Keratinocyte (primary cell): ENCODE results near the gene SDK1. TPM values are rescaled to one million over a fixed set of nuclear protein-coding genes. Genes with fewer than 3 reads are reported as not detected.

Experiments
- DNase-seq: peaks from one replicate; pipeline ENCODE4 v3.0.0-alpha.2; 2011; ENCODE audit warnings: low read depth, missing footprints, low spot score
- FAIRE-seq: peaks from 2 replicates; lab custom pipeline; 2011; peaks lifted over from hg19 to GRCh38; lab: Jason Lieb, UNC
- H2AFZ ChIP-seq: 2 replicates; pipeline ENCODE4 v1.6.0; 2012; ENCODE audit warnings: low read length, control low read depth, inconsistent platforms; ENCODE audit not compliant: control insufficient read depth
- H3K27ac ChIP-seq: 2 replicates; pipeline ENCODE4 v1.5.1; 2011; ENCODE audit warnings: low read length; ENCODE audit not compliant: control insufficient read depth, insufficient read depth
- H3K27me3 ChIP-seq: 3 replicates; pipeline ENCODE4 v1.6.0; 2011; ENCODE audit warnings: low read length; ENCODE audit not compliant: control insufficient read depth, insufficient read depth; ENCODE audit errors: extremely low read depth
- H3K36me3 ChIP-seq, 2 experiments: 2 replicates in 1 of 2; 3 replicates in 1 of 2; pipeline ENCODE4 v1.5.1; 2011; ENCODE audit warnings: low read length in 2 of 2, mild to moderate bottlenecking in 1 of 2; ENCODE audit not compliant: control insufficient read depth in 2 of 2, insufficient read depth in 2 of 2; ENCODE audit errors: extremely low read depth in 1 of 2
- H3K4me1 ChIP-seq: 3 replicates; pipeline ENCODE4 v1.5.1; 2011; ENCODE audit warnings: low read length; ENCODE audit not compliant: control insufficient read depth, insufficient read depth; ENCODE audit errors: extremely low read depth
- H3K4me2 ChIP-seq: 3 replicates; pipeline ENCODE4 v1.6.0; 2011; ENCODE audit warnings: low read depth, low read length; ENCODE audit not compliant: control insufficient read depth, insufficient read depth; ENCODE audit errors: extremely low read depth
- H3K4me3 ChIP-seq, 3 experiments: fragments of 200-600 bp in 1 of 3; sonication (generic) in 1 of 3; 2 replicates in 2 of 3; 3 replicates in 1 of 3; pipeline ENCODE4 v1.5.1; 2011 to 2016; ENCODE audit warnings: low read length in 3 of 3, mild to moderate bottlenecking in 3 of 3, control low read depth in 2 of 3, inconsistent platforms in 1 of 3, low read depth in 1 of 3, mixed read lengths in 1 of 3, mixed run types in 1 of 3, moderate library complexity in 1 of 3; ENCODE audit not compliant: control insufficient read depth in 2 of 3, insufficient read depth in 2 of 3; ENCODE audit errors: extremely low read depth in 1 of 3
- H3K79me2 ChIP-seq: 2 replicates; pipeline ENCODE4 v1.6.0; 2012; ENCODE audit warnings: low read length; ENCODE audit not compliant: control insufficient read depth, insufficient read depth
- H3K9ac ChIP-seq: 3 replicates; pipeline ENCODE4 v1.6.0; 2011; ENCODE audit warnings: low read length; ENCODE audit not compliant: control insufficient read depth, insufficient read depth; ENCODE audit errors: extremely low read depth
- H3K9me1 ChIP-seq: 3 replicates; pipeline ENCODE4 v1.6.0; 2011; ENCODE audit warnings: low read length; ENCODE audit not compliant: control insufficient read depth, insufficient read depth; ENCODE audit errors: extremely low read depth
- H3K9me3 ChIP-seq: 2 replicates; pipeline ENCODE4 v1.5.1; 2012; ENCODE audit warnings: low read depth, low read length; ENCODE audit not compliant: control insufficient read depth
- H4K20me1 ChIP-seq: 3 replicates; pipeline ENCODE4 v1.6.0; 2011; ENCODE audit warnings: low read length; ENCODE audit not compliant: control insufficient read depth, insufficient read depth; ENCODE audit errors: extremely low read depth
- EZH2 ChIP-seq: IDR thresholded peaks from one replicate; pipeline ENCODE4 v1.6.1; 2012; ENCODE audit warnings: inconsistent platforms, mild to moderate bottlenecking, low read length, moderate library complexity
- dilution Hi-C: fragments of 300-500 bp; cut with MboI; formaldehyde crosslinking; loops from one replicate; pipeline ENCODE4 v1.7.0; 2020; ENCODE audit warnings: low sequenced_read_pairs; ENCODE audit not compliant: extremely low pct_ligation_motif_present
- polyA plus RNA-seq, 5 experiments: library from polyadenylated mRNA; depleted of rRNA in 3 of 5; stranded (reverse) in 3 of 5; stranded (forward) in 1 of 5; unstranded in 1 of 5; fragments of >200 nt; gene quantifications; 1 replicate in 1 of 5; 2 replicates in 3 of 5; 3 replicates in 1 of 5; pipeline versions ENCODE4 v1.2.1 to v1.2.3, GENCODE V29; 2011 to 2012; ENCODE audit warnings: missing spikeins in 2 of 5, low read depth in 1 of 5, low replicate concordance in 1 of 5
- TF ChIP-seq, protein P1 (sequence below), 3 experiments: IDR thresholded peaks in 1 of 3; conservative IDR thresholded peaks in 1 of 3; optimal IDR thresholded peaks in 1 of 3; 2 replicates in 2 of 3; 3 replicates in 1 of 3; pipeline versions ENCODE3 to v1.5.1; 2011; ENCODE audit warnings: low read length in 3 of 3, mild to moderate bottlenecking in 3 of 3, moderate library complexity in 2 of 3, control low read depth in 1 of 3, inconsistent platforms in 1 of 3; ENCODE audit not compliant: insufficient read depth in 2 of 3; ENCODE audit errors: extremely low read depth in 1 of 3

The SDK1 gene
- polyA plus RNA-seq, 1 donor (not counting 4 experiments of a cell fraction or from before 2014, with no cell fraction given): 0.66 TPM

DNA sequence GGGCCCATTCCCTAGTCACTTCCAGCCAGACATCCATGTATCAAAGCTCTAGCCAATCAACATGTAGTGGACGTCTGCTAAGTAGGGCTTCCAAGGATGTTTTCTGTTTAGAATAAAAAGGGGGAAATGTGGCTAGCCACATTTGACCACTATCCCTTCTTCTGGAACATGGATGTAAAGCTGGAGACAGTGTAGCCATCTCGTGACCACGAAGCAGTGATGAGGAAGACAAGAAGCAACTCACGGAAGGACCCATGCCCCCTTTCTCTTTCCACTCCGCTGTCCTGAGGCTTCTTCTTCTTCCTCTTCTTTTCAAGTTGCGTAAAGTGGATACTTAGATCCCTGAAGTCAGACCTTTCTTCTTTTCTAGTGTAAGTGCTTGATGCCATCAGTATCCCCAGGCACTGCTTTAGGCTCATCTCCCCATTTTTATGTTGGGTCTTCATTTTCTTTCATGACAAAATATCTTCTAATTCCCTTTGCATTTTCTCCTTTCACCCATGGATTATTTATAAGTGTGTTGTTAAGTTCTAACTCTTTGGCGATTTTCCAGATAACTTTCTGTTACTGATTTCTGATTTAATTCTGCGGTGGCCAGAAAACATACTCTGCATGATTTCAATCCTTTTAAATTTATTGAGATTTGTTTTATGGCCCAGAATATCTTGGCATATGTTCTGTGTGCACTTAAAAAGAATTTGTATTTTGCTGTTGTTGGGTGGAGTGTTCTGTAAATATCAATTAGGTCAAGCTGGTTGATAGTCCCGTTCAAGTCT is 594.5 kb downstream of the SDK1 start:
- H3K9me1 ChIP-seq: no peaks in the 10 kb centered on the region
- H3K27ac ChIP-seq: no peak overlapping the region
- peaks cover 4% of the 10 kb centered on the region for H3K27me3 ChIP-seq
- FAIRE-seq (no peak), DNase-seq (no peak)
- peaks cover 15% of the 10 kb centered on the region for H3K4me1 ChIP-seq
- peaks cover 0 to 1% of the 10 kb centered on the region in 2 experiments for H3K36me3 ChIP-seq
- H3K4me2 ChIP-seq: no peak overlapping the region
- no peak overlapping the region for H3K9ac ChIP-seq
- H3K79me2 ChIP-seq: no peaks in the 10 kb centered on the region
- H4K20me1 ChIP-seq: no peaks in the 10 kb centered on the region
- dilution Hi-C loops: no loop called here
- TF ChIP-seq, protein P1, sequence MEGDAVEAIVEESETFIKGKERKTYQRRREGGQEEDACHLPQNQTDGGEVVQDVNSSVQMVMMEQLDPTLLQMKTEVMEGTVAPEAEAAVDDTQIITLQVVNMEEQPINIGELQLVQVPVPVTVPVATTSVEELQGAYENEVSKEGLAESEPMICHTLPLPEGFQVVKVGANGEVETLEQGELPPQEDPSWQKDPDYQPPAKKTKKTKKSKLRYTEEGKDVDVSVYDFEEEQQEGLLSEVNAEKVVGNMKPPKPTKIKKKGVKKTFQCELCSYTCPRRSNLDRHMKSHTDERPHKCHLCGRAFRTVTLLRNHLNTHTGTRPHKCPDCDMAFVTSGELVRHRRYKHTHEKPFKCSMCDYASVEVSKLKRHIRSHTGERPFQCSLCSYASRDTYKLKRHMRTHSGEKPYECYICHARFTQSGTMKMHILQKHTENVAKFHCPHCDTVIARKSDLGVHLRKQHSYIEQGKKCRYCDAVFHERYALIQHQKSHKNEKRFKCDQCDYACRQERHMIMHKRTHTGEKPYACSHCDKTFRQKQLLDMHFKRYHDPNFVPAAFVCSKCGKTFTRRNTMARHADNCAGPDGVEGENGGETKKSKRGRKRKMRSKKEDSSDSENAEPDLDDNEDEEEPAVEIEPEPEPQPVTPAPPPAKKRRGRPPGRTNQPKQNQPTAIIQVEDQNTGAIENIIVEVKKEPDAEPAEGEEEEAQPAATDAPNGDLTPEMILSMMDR (optimal IDR thresholded peaks at IDR 0.05 in 1 of 3, IDR thresholded peaks at IDR 0.05 in 1 of 3, conservative IDR thresholded peaks at IDR 0.05 in 1 of 3; ENCODE audit: extremely low read depth in 1 of 3, insufficient read depth in 2 of 3, low read length in 3 of 3): no peak
- no peak overlapping the region for H2AFZ ChIP-seq
- H3K9me3 ChIP-seq: no peaks in the 10 kb centered on the region
- H3K4me3 ChIP-seq: no peak overlapping the region

DNA sequence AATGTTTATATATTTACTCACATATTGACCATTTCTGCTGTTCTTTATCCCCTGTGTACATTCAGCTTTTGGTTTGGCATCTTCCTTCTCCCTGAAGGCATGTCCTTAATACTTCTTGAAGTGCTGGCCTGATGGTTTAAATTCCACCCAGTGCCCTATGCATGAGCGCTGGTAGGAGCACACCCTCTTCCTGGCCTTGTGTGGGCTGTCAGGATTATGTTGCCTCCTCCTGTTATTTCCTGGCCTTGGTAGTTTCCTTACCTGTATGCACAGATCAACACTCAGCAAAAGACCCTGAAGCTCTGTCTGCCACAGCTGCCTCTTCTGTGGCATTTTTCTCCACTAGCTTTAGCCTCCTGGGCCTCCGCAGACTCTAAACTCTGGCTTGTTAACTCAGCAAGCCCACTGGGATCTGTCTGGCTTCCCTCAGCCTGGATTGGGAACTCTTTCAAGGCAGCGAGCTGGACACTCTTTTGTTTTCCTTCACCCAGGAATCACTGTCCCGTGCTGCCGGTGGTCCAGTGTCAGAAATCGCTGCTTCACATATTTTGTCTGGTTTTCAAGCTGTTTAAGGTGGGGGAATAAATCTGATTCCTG is 595.2 kb downstream of the SDK1 start:
- H3K79me2 ChIP-seq: no peaks in the 10 kb centered on the region
- H3K9me1 ChIP-seq: no peaks in the 10 kb centered on the region
- H2AFZ ChIP-seq: no peak overlapping the region
- peaks cover 0 to 1% of the 10 kb centered on the region in 2 experiments for H3K36me3 ChIP-seq
- DNase-seq (no peak), FAIRE-seq (no peak)
- dilution Hi-C loops: no loop called here
- H3K9ac ChIP-seq: no peak overlapping the region
- no peak for TF ChIP-seq EZH2
- TF ChIP-seq, protein P1 (optimal IDR thresholded peaks at IDR 0.05 in 1 of 3, IDR thresholded peaks at IDR 0.05 in 1 of 3, conservative IDR thresholded peaks at IDR 0.05 in 1 of 3; ENCODE audit: extremely low read depth in 1 of 3, insufficient read depth in 2 of 3, low read length in 3 of 3): no peak
- H3K27ac ChIP-seq: no peak overlapping the region
- H3K27me3 ChIP-seq: peaks cover 4% of the 10 kb centered on the region
- no peak overlapping the region for H3K4me2 ChIP-seq
- no peaks in the 10 kb centered on the region for H4K20me1 ChIP-seq
- H3K9me3 ChIP-seq: no peaks in the 10 kb centered on the region
- no peak overlapping the region for H3K4me3 ChIP-seq
- peaks cover 15% of the 10 kb centered on the region for H3K4me1 ChIP-seq
